ENCODE measurements around the gene TMEM117.

TMEM117 gene

GRCh38 chr12:44389896-44390295, 554.0 kb downstream of the TMEM117 start:
- in situ Hi-C loops (cut with HindIII; ENCODE audit: low pct_unique_long_range_greater_than_20kb, low sequenced_read_pairs) = no loop called here
- no peak for DNase-seq (ENCODE audit: low read depth in 1 of 2, low spot score in 1 of 2)
- no peak for TF ChIP-seq JUND (IDR thresholded peaks at IDR 0.05; ENCODE audit: low read depth)

GRCh38 chr12:44397631-44398030, 561.8 kb downstream of the TMEM117 start:
- in situ Hi-C loops (cut with HindIII; ENCODE audit: low pct_unique_long_range_greater_than_20kb, low sequenced_read_pairs) = no loop called here
- no peak for TF ChIP-seq JUND (IDR thresholded peaks at IDR 0.05; ENCODE audit: low read depth)
- no peak for DNase-seq (ENCODE audit: low read depth in 1 of 2, low spot score in 1 of 2)

- in situ Hi-C loops (cut with HindIII; ENCODE audit: low pct_unique_long_range_greater_than_20kb, low sequenced_read_pairs) = no loop called here
- no peak for DNase-seq (ENCODE audit: low read depth in 1 of 2, low spot score in 1 of 2)
- no peak for TF ChIP-seq JUND (IDR thresholded peaks at IDR 0.05; ENCODE audit: low read depth)
These were observed 567.3 kb downstream of the TMEM117 start for GRCh38 chr12:44403185-44403584.

GRCh38 chr12:44405297-44405696, 569.4 kb downstream of the TMEM117 start:
- no peak for TF ChIP-seq JUND (IDR thresholded peaks at IDR 0.05; ENCODE audit: low read depth)
- in situ Hi-C loops (cut with HindIII; ENCODE audit: low pct_unique_long_range_greater_than_20kb, low sequenced_read_pairs) = no loop called here
- peak in 1 of 2 experiments; percentile 33 for DNase-seq (ENCODE audit: low read depth in 1 of 2, low spot score in 1 of 2)

- in situ Hi-C loops (cut with HindIII; ENCODE audit: low pct_unique_long_range_greater_than_20kb, low sequenced_read_pairs) = no loop called here
- no peak for DNase-seq (ENCODE audit: low read depth in 1 of 2, low spot score in 1 of 2)
These were observed 586.7 kb downstream of the TMEM117 start for GRCh38 chr12:44422559-44422958.

GRCh38 chr12:44428825-44429224, 592.9 kb downstream of the TMEM117 start:
- TF ChIP-seq JUND (IDR thresholded peaks at IDR 0.05; ENCODE audit: low read depth) = no peak
- in situ Hi-C loops (cut with HindIII; ENCODE audit: low pct_unique_long_range_greater_than_20kb, low sequenced_read_pairs) = no loop called here
- no peak for DNase-seq (ENCODE audit: low read depth in 1 of 2, low spot score in 1 of 2)

More at GRCh38 chr12:44422559-44422958, 586.7 kb downstream of the TMEM117 start:
- TF ChIP-seq JUND (IDR thresholded peaks at IDR 0.05; ENCODE audit: low read depth) = no peak

GRCh38 chr12:44431647-44432343, 595.9 kb downstream of the TMEM117 start:
- in situ Hi-C loops (cut with HindIII; ENCODE audit: low pct_unique_long_range_greater_than_20kb, low sequenced_read_pairs) = no loop called here
- TF ChIP-seq JUND (IDR thresholded peaks at IDR 0.05; ENCODE audit: low read depth) = no peak
- no peak for DNase-seq (ENCODE audit: low read depth in 1 of 2, low spot score in 1 of 2)

- TF ChIP-seq JUND (IDR thresholded peaks at IDR 0.05; ENCODE audit: low read depth) = no peak
These were observed 597.8 kb downstream of the TMEM117 start for GRCh38 chr12:44433659-44434058.

GRCh38 chr12:44436756-44437155, 600.9 kb downstream of the TMEM117 start:
- TF ChIP-seq JUND (IDR thresholded peaks at IDR 0.05; ENCODE audit: low read depth) = no peak
- in situ Hi-C loops (cut with HindIII; ENCODE audit: low pct_unique_long_range_greater_than_20kb, low sequenced_read_pairs) = no loop called here
- no peak for DNase-seq (ENCODE audit: low read depth in 1 of 2, low spot score in 1 of 2)

More at GRCh38 chr12:44433659-44434058, 597.8 kb downstream of the TMEM117 start:
- in situ Hi-C loops (cut with HindIII; ENCODE audit: low pct_unique_long_range_greater_than_20kb, low sequenced_read_pairs) = no loop called here
- no peak for DNase-seq (ENCODE audit: low read depth in 1 of 2, low spot score in 1 of 2)

Data from T47D (cell line).